Mesendoderm (in vitro differentiated cells): ENCODE measurements around the gene LDHD. TPM values are rescaled to one million over a fixed set of nuclear protein-coding genes. Genes with fewer than 3 reads are reported as not detected.
A peak's percentile ranks its signal among the peaks of the same experiment; 100 is the strongest.

Experiments used
- DNase-seq: peaks from one replicate; pipeline ENCODE4 v3.0.0; 2013
- H2AK5ac ChIP-seq: 2 replicates; pipeline ENCODE4 v1.6.1; 2013; ENCODE audit warnings: low read length, inconsistent platforms
- H2BK120ac ChIP-seq: 2 replicates; pipeline ENCODE4 v1.6.1; 2013; ENCODE audit warnings: low read depth, mild to moderate bottlenecking, low read length, moderate library complexity, mixed read lengths
- H2BK15ac ChIP-seq: replicated peaks from 2 replicates; pipeline ENCODE4 v1.6.1; 2013; ENCODE audit warnings: low read depth, mild to moderate bottlenecking, moderate library complexity
- H2BK5ac ChIP-seq: 2 replicates; pipeline ENCODE4 v1.6.1; 2013; ENCODE audit warnings: low read length, inconsistent platforms
- H3K18ac ChIP-seq: 2 replicates; pipeline ENCODE4 v1.6.1; 2013; ENCODE audit warnings: mild to moderate bottlenecking, low read length, mixed read lengths
- H3K23ac ChIP-seq: one replicate; pipeline ENCODE4 v1.6.1; 2013; ENCODE audit warnings: low read length
- H3K27ac ChIP-seq: 2 replicates; pipeline ENCODE4 v1.5.1; 2013; ENCODE audit warnings: low read depth, mild to moderate bottlenecking, inconsistent platforms, low read length, moderate library complexity
- H3K27me3 ChIP-seq: 2 replicates; pipeline ENCODE4 v1.6.1; 2013; ENCODE audit warnings: low read length, control low read depth, mild to moderate bottlenecking, inconsistent platforms; ENCODE audit not compliant: insufficient read depth, poor library complexity
- H3K36me3 ChIP-seq: 2 replicates; pipeline ENCODE4 v1.6.1; 2013; ENCODE audit warnings: low read length, inconsistent platforms; ENCODE audit not compliant: control insufficient read depth, insufficient read depth
- H3K4ac ChIP-seq: one replicate; pipeline ENCODE4 v1.6.1; 2013; ENCODE audit warnings: low read depth, mild to moderate bottlenecking, low read length, moderate library complexity
- H3K4me1 ChIP-seq: 2 replicates; pipeline ENCODE4 v1.6.1; 2013; ENCODE audit warnings: low read depth, low read length, inconsistent platforms; ENCODE audit not compliant: control insufficient read depth
- H3K4me2 ChIP-seq: 2 replicates; pipeline ENCODE4 v1.6.1; 2013; ENCODE audit warnings: low read length
- H3K4me3 ChIP-seq: 2 replicates; pipeline ENCODE4 v1.5.1; 2013; ENCODE audit warnings: mild to moderate bottlenecking, low read length
- H3K56ac ChIP-seq: one replicate; pipeline ENCODE4 v1.6.1; 2013; ENCODE audit warnings: low read length
- H3K79me1 ChIP-seq: 2 replicates; pipeline ENCODE4 v1.6.1; 2013; ENCODE audit warnings: low read length, inconsistent platforms
- H3K79me2 ChIP-seq: 2 replicates; pipeline ENCODE4 v1.6.1; 2013; ENCODE audit warnings: mild to moderate bottlenecking, low read length; ENCODE audit not compliant: control insufficient read depth, insufficient read depth
- H3K9ac ChIP-seq: 2 replicates; pipeline ENCODE4 v1.6.1; 2013; ENCODE audit warnings: low read length, inconsistent platforms
- H4K5ac ChIP-seq: one replicate; pipeline ENCODE4 v1.6.1; 2013; ENCODE audit warnings: low read length
- H4K8ac ChIP-seq: one replicate; pipeline ENCODE4 v1.6.1; 2013; ENCODE audit warnings: low read depth, mild to moderate bottlenecking, control low read depth, low read length, moderate library complexity
- WGBS: extraction: QIAGEN DNeasy Blood & Tissue Kit; methylation state at CpG from one replicate; pipeline ENCODE4 v1.1.7; 2013; ENCODE audit warnings: low lambda C conversion rate, missing lambda C conversion rate; ENCODE audit not compliant: insufficient coverage; ENCODE audit errors: extremely low coverage; 5-methylcytosine and 5-hydroxymethylcytosine counted together
- polyA plus RNA-seq, 2 experiments: library from polyadenylated mRNA; stranded (reverse); fragments of 200-250 nt; gene quantifications; one replicate each; pipeline ENCODE4 v1.2.3, GENCODE V29; 2013

LDHD gene
- 0.32 TPM for polyA plus RNA-seq (2013, experiment 1 of 2)
- polyA plus RNA-seq (2013, experiment 2 of 2), result 0.35 TPM

GRCh38 chr16:75116081-75116910, at the start of gene LDHD:
Gene LDHD (minus strand): TSS chr16:75116780. CDS start chr16:75116720, 60 bp downstream.
- Histone ChIP-seq H3K36me3 (no peaks in the 10 kb centered on the region), H3K4ac (no peak within 1 kb of the TSS), H3K79me2 (no peaks in the 10 kb centered on the region), H3K4me2 (no peak within 1 kb of the TSS), H3K27ac (no peak within 1 kb of the TSS), H2BK15ac (no peak within 1 kb of the TSS), H3K79me1 (no peaks in the 10 kb centered on the region), H2BK5ac (no peak within 1 kb of the TSS), H2AK5ac (no peak within 1 kb of the TSS), H3K4me3 (no peak within 1 kb of the TSS), H4K5ac (no peak within 1 kb of the TSS), H2BK120ac (no peak within 1 kb of the TSS), H3K56ac (no peak within 1 kb of the TSS), H3K23ac (no peak within 1 kb of the TSS), H3K27me3 (no peaks in the 10 kb centered on the region), H4K8ac (no peak within 1 kb of the TSS), H3K4me1 (peaks cover 7% of the 10 kb centered on the region), H3K18ac (no peak within 1 kb of the TSS), H3K9ac (no peak within 1 kb of the TSS)
- no CpG with 5 or more reads among the region's 15 CpGs for WGBS
- peak; percentile 61 for DNase-seq

GRCh38 chr16:75160386-75160785, 43.8 kb upstream of the LDHD start:
- H2BK15ac ChIP-seq, result no peak overlapping the region
- DNase-seq, result no peak
- H3K36me3 ChIP-seq, result peaks cover 2% of the 10 kb centered on the region
- no peak overlapping the region for H2AK5ac ChIP-seq
- no peak overlapping the region for H3K23ac ChIP-seq
- peaks cover 6% of the 10 kb centered on the region for H3K79me1 ChIP-seq
- H4K8ac ChIP-seq, result no peak overlapping the region
- H2BK5ac ChIP-seq, result no peak overlapping the region
- no peaks in the 10 kb centered on the region for H3K79me2 ChIP-seq
- no peaks in the 10 kb centered on the region for H3K27me3 ChIP-seq
- no peak overlapping the region for H3K4me3 ChIP-seq
- H3K56ac ChIP-seq, result no peak overlapping the region
- H3K27ac ChIP-seq, result no peak overlapping the region
- H3K4me2 ChIP-seq, result no peak overlapping the region
- no peak overlapping the region for H2BK120ac ChIP-seq
- no CpG with 5 or more reads among the region's 1 CpG for WGBS
- no peak overlapping the region for H3K9ac ChIP-seq
- no peak overlapping the region for H4K5ac ChIP-seq
- no peak overlapping the region for H3K4ac ChIP-seq
- H3K4me1 ChIP-seq, result no peaks in the 10 kb centered on the region
- H3K18ac ChIP-seq, result no peak overlapping the region

GRCh38 chr16:75152635-75153034, 36.1 kb upstream of the LDHD start:
- Histone ChIP-seq H3K56ac (no peak overlapping the region), H3K36me3 (no peaks in the 10 kb centered on the region), H3K23ac (no peak overlapping the region), H3K79me1 (peaks cover 17% of the 10 kb centered on the region), H3K4ac (no peak overlapping the region), H3K27me3 (no peaks in the 10 kb centered on the region), H3K9ac (no peak overlapping the region), H3K18ac (no peak overlapping the region), H2AK5ac (no peak overlapping the region), H3K79me2 (peaks cover 20% of the 10 kb centered on the region), H3K4me3 (no peak overlapping the region), H3K4me2 (no peak overlapping the region), H2BK15ac (no peak overlapping the region), H4K5ac (no peak overlapping the region), H3K4me1 (no peaks in the 10 kb centered on the region), H2BK120ac (no peak overlapping the region), H2BK5ac (no peak overlapping the region), H4K8ac (no peak overlapping the region), H3K27ac (no peak overlapping the region)
- no peak for DNase-seq

DNA sequence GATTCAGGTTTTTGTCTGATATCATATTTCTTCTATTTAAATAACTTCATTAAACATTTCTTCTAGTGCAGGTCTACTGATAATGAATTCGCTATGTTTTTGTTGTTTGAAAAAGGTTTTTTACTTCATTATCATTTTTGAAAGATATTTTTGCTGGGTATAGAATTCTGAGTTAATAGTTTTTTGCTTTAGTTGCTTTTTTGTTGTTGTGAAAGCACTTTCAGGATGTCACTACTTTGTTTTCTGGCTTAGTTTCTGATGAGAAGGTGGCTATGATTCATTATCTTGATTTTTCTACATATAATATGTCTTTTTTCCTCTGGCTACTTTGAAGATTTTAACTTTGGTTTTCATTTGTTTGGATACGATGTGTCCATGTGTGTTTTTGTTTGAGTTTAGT, 35.2 kb upstream of the LDHD start:
- Histone ChIP-seq H2AK5ac (no peak overlapping the region), H3K56ac (no peak overlapping the region), H3K36me3 (no peaks in the 10 kb centered on the region), H3K27ac (no peak overlapping the region), H2BK15ac (no peak overlapping the region), H3K79me2 (peaks cover 20% of the 10 kb centered on the region), H3K4ac (no peak overlapping the region), H3K4me3 (no peak overlapping the region), H2BK5ac (no peak overlapping the region), H3K9ac (no peak overlapping the region), H4K5ac (no peak overlapping the region), H3K23ac (no peak overlapping the region), H3K4me2 (no peak overlapping the region), H3K27me3 (no peaks in the 10 kb centered on the region), H3K18ac (no peak overlapping the region), H2BK120ac (no peak overlapping the region), H3K4me1 (no peaks in the 10 kb centered on the region), H4K8ac (no peak overlapping the region), H3K79me1 (peaks cover 17% of the 10 kb centered on the region)
- DNase-seq, result no peak
- no CpG with 5 or more reads among the region's 2 CpGs for WGBS

DNA sequence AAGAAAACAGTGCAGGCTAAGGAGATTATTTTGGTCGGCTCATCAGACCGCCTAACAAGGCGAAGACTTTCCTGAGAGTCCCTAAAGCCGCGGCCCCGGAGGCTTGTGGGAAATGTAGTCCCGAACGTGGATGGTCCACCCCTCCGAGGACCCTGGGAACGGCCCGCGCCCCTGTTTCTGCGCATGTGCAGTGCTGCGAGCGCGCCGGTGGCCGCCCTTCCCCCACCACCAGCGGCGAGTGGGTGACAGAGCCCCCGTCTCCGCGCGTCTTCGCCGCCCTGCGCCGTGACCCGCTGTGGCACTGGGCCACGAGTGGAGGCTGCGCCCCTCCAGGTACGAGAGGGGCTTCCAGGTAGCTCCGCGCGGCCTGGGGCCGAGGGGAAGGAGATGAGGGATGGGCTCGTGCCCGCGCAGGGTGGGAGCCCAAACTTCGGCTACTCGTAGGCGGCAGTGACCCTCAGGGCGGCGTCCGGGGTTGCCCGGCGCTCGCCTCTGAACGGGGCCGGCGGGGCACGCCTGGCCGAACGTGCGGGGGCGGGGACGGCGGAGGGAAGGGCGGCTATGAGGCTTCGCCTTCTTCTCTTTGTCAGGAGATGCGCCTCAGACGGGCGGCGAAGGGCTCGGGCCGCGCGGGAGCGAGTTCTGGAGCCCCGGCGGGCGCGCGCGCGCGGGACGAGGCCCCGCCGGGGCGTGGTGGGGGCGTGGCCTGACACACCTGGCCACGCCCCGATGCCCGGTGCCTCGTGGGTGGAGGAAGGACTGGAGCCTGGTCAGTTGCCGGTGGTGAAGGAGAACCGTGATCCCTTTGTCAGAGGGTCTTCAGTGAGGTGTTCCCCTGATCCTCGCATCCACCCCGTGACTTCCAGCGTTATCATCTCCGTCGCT, 32.0 kb upstream of the LDHD start, which contains the start of gene ZFP1:
TSS of gene ZFP1 (plus strand) at position 214 of the 885 bp plus-strand sequence. CDS start 4,428 bp downstream, outside the sequence.
- H3K9ac ChIP-seq, result peak within 1 kb of the TSS; percentile 99
- peak within 1 kb of the TSS; percentile 98 for H2BK5ac ChIP-seq
- peak within 1 kb of the TSS; percentile 87 for H3K4me2 ChIP-seq
- peak within 1 kb of the TSS; percentile 99 for H3K4me3 ChIP-seq
- H3K79me1 ChIP-seq, result peaks cover 11% of the 10 kb centered on the region
- H3K36me3 ChIP-seq, result no peaks in the 10 kb centered on the region
- no peak within 1 kb of the TSS for H2BK15ac ChIP-seq
- peak within 1 kb of the TSS; percentile 61 for H3K27ac ChIP-seq
- no peak within 1 kb of the TSS for H2BK120ac ChIP-seq
- peak within 1 kb of the TSS; percentile 97 for H3K23ac ChIP-seq
- H3K4me1 ChIP-seq, result no peaks in the 10 kb centered on the region
- H3K56ac ChIP-seq, result peak within 1 kb of the TSS; percentile 100
- WGBS, result no CpG with 5 or more reads among the region's 93 CpGs
- H4K5ac ChIP-seq, result no peak within 1 kb of the TSS
- peak within 1 kb of the TSS; percentile 73 for H3K4ac ChIP-seq
- H3K18ac ChIP-seq, result peak within 1 kb of the TSS; percentile 63
- no peaks in the 10 kb centered on the region for H3K27me3 ChIP-seq
- DNase-seq, result peak; percentile 96
- H3K79me2 ChIP-seq, result peaks cover 20% of the 10 kb centered on the region
- H2AK5ac ChIP-seq, result no peak within 1 kb of the TSS
- H4K8ac ChIP-seq, result no peak within 1 kb of the TSS
